CMK (cell line): ENCODE data around the gene FLVCR2.
"Not testable (repeated sequence)": the region's sequence is repeated elsewhere in the genome, so short reads cannot be mapped to it uniquely, and the experiment has no call there.

Experiments
- DNase-seq: peaks from one replicate; pipeline ENCODE4 v3.0.0-alpha.2; 2010; ENCODE audit warnings: low read depth

FLVCR2 gene

DNA sequence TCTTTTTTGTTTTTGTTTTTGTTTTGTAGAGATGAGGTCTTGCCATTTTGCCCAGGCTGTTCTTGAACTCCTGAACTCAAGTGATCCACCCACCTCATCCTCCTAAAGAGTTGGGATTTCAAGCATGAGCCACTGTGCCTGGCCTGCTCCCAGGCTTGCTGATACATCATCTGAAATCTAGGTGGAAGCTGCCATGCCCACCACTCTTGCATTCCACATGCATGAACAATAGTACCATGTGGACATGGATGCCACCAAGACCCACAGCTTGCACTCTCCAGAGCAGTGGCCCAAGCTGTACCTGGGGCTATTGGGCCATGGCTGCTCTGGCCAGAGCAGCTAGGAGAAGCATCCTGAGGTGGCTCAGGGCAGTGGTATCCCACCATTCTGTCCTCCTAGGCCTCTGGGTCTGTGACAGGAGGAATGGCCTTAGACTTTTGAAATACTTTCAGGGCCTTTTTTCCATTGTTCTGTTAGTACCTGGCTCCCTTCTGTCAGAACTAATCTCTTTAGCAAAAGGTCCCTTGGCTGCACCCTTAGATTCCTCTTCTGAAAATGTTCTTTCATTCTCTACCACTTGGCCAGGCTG lies 13.7 kb downstream of the FLVCR2 start:
- DNase-seq, result no peak

DNA sequence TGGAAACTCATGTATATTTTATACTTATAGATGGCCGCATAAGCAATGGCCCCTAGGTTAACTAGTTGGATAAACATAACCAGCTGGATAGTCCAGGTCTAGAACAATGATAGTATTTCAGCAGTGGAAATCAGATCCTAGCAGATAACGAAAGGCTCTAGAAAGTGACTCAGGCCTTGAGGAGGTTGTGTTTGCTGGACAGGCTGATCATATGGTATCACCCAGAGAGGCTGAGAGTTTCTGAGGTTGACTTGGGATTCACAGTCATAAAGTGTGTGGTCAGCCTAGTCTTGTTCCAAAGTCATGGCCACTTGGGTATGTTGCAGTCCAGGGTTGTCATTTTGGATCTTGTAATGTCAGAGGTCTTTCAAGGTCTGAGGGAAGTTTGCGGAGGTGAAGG lies 16.8 kb downstream of the FLVCR2 start:
- no peak for DNase-seq

DNA sequence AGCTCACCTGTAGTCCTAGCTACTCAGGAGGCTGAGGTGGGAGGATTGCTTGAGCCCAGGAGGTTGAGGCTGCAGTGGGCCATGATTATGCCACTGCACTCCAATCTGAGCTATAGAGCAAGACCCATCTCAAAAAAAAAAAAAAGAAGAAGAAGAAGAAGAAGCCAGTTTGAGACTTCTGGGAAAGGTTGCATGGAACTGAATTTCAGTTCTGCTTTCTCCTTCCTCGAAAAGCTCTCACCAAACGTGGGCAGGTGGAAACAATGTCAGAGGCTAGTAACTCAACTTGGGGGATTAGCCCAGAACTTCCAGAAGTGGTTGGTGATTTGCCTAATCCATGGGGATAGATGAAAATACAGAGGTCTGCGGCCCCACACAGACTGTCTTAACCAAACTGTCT lies 18.7 kb downstream of the FLVCR2 start:
- DNase-seq, result no peak

DNA sequence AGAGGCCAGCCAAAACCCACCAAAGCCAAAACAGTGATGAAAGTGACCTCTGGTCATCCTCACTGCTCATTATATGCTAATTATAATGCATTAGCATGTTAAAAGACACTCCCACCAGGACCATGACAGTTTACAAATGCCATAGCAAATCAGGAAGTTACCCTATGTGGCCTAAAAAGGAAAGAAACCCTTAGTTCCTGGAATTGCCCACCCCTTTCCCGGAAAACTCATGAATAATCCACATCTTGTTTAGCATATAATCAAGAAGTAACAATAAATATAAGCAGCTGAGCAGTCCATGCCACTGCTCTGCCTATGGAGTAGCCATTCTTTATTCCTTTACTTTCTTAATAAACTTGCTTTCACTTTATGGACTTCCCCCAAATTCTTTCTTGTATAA lies 21.7 kb downstream of the FLVCR2 start:
- not testable (repeated sequence) for DNase-seq

DNA sequence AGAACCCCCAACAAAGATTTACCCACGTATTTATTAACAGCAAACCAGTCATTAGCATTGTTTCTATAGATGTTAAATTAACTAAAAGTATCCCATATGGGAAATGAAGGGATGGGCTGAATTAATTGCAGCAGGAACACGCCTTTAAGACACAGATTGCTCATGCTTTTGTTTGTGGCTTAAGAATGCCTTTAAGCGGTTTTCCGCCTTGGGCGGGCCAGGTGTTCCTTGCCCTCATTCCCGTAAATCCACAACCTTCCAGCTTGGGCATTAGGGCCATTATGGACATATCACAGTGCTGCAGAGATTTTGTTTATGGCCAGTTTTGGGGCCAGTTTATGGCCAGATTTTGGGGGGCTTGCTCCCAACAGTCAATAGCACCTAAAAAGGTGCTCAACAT lies 22.6 kb downstream of the FLVCR2 start:
- DNase-seq, result not testable (repeated sequence)

DNA sequence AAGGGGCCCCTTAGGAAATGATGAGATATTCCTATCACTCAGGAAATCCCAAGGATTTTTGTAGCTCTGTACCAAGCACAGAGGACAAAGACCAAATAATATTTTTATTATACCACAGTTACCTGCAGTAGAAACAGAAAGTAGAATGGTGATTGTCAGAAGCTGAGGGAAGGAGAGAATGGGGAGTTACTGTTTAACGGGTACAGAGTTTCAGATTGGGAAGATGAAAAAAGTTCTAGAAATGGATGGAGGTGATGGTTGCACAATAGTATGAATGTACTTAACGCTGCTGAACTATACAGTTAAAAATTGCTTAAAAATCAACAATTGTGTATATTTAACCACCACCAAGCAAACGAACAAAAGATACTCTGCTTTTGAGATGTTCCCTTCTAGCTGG lies 24.1 kb downstream of the FLVCR2 start:
- no peak for DNase-seq

DNA sequence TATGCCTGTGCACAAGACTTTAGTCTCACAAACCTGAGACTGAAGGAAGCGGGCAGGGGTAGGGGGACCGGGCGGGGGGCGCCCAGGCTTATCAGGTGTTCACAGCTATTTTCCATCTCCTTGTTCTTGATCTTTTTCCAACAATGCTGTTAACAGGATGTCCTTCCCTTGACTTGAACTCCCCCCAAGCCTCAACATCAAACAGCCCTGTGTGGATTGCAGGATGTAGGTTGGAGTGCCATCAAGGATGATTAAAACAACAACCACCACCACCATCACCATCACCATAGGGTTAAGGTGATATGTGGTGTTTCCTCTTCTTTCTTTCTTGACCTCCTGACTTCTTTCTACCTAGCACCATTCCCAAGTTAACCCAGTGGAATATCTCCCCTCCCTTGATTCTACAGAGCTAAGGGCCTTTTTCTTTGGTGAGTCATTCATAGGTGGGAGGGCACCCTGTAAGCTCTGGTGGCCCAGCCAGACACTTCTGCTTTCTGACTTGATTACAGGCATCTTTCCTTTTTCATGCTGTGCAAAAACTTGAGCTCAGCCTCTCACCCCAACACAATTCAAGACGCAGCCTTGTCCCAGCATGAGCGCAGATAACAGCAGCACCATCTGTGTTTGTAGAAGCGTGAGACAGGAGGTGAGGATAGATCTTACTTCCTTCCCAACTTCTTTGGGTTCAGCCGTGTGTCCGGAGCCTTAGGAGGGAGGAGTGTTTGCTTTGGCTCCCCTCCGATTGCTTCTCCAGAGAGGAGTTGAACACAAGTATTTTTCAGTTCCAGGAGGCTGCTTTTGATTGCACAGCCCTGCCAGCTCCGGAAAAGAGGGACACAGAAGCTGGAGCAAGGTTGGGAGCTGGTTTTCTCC lies 26.8 kb downstream of the FLVCR2 start:
- DNase-seq, result no peak

DNA sequence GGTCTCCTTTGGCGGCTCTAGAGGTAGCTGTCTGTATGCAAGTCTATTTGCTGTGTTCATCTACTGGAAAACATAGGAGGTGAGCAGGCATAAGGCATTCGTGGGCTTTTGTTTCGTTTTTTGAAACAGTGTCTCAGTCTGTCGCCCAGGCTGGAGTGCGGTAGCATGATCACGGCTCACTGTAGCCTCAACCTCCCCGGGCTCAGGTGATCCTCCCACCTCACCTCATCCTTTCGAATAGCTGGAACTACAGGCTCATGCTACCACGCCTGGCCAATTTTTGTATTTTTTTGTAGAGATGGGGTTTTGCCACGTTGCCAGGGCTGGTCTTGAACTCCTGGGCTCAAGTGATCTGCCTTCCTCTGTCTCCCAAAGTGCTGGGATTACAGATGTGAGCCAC lies 27.5 kb downstream of the FLVCR2 start:
- DNase-seq, result no peak

DNA sequence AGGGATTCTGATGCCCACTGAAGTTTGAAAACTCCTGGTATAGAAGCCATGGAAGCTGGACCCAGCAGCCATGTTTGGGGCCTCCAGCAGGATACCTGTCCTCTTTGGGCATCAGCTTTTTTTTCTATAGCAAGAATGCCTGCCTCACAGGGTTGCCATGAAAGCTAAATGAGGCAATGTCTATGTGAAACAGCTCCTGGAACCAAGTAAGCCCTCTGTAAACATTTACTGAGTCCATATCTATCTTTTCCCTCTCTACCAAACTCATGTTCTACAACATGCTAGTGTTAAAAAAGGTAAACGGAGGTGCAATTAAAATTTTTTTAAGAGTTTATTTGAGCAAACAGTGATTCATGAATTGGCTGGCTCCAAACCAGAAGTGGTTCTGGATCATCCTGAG lies 28.6 kb downstream of the FLVCR2 start:
- DNase-seq, result no peak

DNA sequence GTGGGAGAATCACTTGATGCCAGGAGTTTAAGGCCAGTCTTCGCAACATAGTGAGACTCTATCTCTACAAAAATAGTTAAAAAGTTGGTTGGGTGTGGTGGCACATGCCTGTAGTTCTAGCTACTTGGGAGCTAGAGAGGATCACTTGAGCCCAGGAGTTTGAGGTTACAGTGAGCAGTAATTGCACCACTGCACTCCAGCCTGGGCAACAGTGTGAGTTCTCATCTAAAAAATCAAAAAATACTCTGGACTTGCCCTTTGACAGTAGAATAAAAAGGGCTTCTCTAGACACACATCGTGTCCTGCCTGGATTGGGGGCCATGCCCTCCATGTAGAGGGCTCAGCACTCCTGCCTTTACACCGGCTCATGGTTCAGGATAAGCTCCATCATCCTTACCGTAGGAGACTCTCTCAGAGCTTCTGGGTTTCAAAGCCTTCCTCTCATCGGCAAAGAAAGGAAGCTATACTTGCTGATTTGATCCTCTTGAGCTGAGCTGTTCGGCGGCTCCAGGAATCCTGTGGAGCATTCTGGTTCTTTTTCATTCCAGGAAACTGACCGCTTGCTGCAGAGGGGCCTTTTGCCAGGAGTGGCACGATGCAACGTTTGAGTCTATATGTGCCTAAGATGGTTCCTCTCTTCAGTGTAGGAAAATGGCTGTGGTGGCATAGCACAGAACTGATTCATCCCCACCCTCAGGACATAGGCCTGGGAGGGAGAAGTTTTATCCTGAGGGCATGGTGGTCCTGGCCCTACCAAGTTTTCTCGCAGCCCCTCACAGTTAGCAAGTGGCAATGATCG lies 29.6 kb downstream of the FLVCR2 start:
- no peak for DNase-seq

DNA sequence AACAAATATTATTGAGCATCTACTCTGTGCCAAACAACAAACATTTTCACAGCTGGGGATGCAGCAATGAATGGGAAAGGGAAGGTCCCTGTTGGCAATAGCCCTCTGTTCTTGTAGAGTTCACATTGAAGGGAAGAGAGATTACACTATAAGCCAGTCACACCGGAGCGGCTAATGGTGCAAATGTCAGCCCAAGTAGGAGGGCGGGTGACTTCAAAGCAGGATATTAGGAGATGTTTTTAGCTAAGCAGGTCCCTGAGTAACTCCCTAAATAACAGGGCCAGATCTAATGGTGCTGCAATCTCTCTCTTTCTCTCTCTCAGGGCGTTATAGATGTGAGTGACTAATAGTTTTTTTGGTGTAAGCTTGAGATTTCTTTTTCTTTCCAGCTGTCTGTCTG lies 30.7 kb downstream of the FLVCR2 start:
- no peak for DNase-seq

DNA sequence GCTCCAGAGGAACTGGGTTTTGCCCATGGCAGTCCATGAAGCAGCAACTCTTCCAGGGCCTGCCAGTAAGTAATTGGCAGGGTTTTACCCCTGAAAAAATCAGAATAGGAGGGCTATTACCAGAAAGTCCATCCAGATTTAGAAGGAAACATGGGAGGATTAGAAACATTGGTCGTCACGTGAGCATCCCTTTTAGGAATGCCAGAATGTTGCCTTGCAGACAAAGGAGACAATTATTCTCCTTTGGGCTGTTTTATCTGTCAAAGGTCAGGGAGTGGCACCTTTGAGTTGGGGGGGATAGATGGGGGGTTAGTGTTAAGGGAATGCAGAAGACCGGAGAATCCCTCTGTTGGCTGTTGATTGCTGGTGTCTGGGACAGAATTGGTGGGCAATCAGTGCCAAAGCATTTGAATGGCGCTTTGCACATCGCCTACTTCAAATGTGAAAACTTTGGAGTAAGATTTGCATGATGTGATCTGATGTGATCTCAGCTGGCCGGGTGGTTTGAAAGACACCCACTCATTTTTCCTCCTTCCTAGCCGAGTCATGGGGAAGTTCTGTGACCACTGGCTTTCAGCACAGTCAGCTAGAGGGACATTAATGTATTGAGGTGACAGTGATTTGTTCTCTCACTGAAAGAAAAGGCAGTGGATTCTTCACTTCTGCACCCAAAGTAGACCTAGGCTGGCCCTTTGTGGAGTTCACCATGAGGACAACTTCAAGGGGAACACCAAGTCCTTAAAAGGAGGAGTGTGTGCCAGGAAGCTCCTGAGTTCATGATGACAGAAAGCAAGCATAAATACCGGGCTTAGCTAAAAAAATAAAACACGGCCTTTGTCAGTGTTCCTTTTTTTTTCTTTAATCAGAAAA lies 31.4 kb downstream of the FLVCR2 start:
- no peak for DNase-seq

DNA sequence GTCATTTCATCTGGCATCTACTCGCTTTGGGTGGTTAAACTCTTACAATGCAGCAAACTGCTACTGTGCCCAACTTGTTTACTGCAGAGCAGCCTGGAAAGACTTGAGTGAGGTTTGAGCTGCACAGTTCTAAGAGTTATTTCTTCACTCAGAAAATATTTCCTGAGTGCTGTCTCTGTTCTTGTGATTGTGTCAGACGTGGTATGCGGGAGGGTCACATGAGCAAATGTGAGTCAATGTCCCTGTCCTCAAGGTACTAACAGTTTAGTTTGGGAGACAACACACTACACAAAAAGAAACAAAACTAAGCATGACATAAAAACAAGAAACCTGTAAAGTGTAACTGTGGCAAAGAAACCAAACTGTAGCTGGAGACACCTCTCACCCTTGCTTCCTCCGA lies 32.4 kb downstream of the FLVCR2 start:
- no peak for DNase-seq

DNA sequence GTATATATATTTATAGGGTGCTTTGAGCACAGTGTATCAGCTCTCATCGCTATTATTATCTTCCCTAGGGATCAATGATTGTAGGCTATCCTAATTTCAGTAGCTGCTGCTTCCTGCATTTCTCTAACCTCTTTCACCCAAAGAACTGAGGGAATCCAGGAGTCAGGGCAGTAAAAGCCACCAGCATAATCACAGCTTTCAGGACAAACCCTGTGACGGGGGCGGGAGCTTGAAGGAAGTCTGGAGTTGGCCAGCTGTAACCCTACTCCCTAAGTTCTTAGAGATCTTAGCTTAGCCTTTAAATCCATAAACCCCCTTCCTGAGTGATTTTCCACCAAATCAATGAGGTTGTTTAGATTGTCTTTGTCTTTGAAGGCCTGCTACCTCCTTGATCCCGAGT lies 33.7 kb downstream of the FLVCR2 start:
- no peak for DNase-seq

DNA sequence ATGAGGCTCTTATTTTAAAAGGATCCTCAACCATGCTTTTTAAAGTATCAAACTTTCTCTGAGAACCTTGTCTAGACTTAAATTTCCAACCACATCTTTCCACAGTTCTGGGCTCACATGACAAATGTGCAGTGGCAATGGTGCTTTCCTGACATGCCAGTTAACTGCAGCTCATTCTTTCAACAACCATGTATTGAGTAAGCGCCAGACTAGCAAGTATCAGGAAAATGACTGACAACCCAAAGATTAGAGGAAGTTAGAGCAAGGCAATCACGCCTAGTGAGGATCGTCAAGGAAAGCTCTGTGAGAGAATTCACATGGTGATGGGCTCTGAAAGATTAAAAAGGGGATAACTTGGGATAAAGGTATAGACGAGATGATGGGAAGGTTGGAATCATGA lies 35.8 kb downstream of the FLVCR2 start:
- DNase-seq, result no peak

DNA sequence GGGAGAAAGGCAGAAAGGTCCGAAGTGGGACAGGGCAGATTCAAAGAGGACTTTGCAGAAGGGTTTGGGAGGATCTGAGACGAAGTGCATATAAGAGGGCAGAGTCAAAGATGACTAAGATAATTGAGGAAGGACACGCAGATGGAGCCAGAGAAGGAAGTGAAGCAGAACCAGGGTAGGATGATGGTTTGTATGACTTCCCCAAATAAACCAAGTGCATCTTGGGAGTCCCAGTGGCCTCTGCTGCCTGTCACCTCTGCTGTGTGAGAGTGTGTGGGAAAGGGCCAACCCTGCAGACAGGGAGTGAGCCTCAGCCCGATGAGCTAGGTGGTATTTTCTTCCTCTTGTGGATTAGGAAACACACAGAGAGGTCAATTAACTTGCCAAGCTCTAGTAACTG lies 36.8 kb downstream of the FLVCR2 start:
- DNase-seq, result no peak

DNA sequence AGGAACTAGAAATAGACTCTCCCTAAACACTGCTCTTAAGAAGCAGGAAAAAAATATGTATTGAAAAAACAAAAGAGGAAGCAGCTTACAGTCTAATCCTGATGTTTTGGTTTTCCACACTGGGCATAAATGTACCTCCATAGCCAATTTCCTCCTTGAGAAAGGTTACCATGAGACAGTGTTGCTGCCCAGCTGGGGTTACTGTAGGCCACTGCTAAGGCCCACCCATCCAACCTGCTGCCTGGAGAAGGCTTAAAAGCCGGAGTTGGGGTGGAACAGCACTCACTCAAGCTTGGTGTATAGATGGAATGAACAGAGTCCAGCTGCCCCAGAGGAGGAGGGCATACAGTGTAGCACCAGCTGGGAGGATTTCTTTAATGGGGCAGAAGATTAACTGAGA lies 41.1 kb downstream of the FLVCR2 start:
- no peak for DNase-seq

DNA sequence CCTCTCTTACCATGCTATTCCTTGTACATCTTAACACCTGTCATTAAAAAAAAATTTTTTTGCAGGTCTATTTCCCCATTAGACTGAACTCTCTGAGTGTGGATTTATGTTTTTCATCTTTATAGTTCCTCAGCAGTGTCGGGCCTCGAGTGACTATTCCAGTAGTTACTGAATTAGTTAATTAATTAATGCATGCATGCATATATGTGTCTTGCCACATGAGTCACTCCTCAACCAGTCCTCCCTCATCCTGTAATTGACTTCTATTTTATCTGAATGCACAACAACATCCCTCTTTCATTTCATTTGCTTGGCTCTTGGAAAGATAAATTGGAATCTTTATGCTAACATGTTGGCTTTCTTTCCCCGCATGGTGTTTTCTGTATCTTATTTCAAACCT lies 46.6 kb downstream of the FLVCR2 start:
- no peak for DNase-seq

DNA sequence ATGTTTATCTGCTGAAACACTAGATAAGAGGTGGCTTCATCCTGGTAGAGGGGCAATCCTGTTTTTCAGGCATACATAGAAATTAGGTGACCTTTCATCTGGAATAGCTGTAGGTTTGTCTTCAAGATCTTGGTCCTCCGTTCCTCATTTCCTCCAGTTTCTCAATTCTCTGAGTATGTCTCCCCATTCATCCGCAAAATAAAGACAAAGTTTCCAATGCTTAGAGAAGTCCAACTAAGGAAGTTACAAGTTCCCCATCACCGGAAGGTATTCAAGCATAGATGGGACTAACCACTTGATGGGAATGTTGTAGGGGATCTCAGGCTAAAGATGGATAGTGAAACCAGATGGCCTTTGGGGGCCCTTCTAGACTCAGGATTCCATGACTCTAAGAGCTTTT lies 48.0 kb downstream of the FLVCR2 start:
- DNase-seq, result no peak

DNA sequence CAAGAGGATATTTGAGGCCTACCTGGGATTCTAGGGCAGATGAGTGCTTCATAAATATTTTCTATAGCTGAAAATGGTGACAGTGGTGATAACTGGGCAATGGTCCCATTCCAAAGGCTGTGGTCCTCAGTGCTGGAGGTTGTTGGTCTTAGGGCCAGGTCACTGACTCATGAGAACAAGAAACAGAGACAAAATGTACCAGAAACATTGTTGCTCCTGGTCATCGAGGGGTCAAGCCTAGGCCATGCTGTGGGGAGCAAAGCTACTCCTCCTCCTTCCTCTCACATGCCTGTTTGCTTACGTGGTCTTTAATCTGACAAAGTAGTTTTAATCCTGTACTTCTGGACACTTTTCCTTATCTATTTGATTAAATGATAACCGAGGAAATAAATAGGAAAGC lies 48.4 kb downstream of the FLVCR2 start:
- no peak for DNase-seq

DNA sequence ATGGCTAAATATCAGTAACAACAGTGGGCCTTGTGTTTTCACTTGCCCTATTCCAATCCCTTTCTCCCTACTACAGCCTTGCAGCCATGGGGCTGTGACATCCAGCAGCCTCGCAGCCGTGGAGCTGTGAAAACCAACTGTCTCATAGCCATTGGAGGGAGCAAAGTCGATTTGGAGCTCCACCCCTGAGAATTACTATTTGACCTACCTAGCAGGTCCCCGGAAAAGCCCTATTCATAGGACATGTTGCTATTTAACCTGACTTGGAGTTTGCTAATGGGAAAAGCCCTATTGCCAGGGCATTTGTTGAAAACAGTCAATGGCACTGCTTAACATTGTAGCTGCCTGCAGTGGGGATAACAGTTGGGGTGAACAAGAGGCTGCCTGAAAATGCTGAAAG lies 49.0 kb downstream of the FLVCR2 start:
- no peak for DNase-seq

DNA sequence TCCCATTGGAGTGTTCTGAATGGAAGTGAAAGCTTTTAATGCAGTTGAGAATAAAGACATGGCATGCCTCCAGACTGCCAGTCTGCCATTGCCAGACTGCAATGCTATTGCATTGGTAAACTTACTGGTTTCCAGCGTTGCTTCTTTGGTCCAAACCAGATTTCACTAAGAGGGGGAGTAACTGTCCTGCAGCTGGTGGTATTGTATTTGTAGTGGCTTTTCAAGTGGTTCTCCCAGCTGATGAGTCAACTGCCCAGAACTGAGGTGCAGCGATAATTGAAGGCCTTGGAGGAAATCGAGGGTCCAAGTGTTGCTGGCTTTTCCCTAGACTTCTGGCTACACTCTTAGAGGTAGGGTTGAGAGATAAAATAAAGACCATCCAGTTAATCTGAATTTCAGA lies 50.4 kb downstream of the FLVCR2 start:
- no peak for DNase-seq
